HFFc6 (cell line): ENCODE data around the gene GRHPR. TPM values are rescaled to one million over a fixed set of nuclear protein-coding genes. Genes with fewer than 3 reads are reported as not detected.

Experiments
- DNase-seq: peaks from one replicate; pipeline ENCODE4 v3.0.0-alpha.2; 2018
- H3K27ac Mint-ChIP-seq: 2 replicates; pipeline ENCODE4 v1.8.0; 2020; ENCODE audit warnings: mild to moderate bottlenecking, mixed read lengths
- H3K27me3 Mint-ChIP-seq: 2 replicates; pipeline ENCODE4 v1.8.0; 2021; ENCODE audit warnings: mild to moderate bottlenecking, moderate library complexity, mixed read lengths; ENCODE audit not compliant: insufficient read depth
- H3K36me3 Mint-ChIP-seq: 2 replicates; pipeline ENCODE4 v1.8.0; 2021; ENCODE audit warnings: low read depth, mixed read lengths
- H3K4me1 Mint-ChIP-seq: 2 replicates; pipeline ENCODE4 v1.8.0; 2020; ENCODE audit warnings: low read depth, mixed read lengths
- H3K4me3 Mint-ChIP-seq: 2 replicates; pipeline ENCODE4 v1.8.0; 2020; ENCODE audit warnings: mild to moderate bottlenecking, moderate library complexity, mixed read lengths
- H3K9me3 Mint-ChIP-seq: 2 replicates; pipeline ENCODE4 v1.8.0; 2020; ENCODE audit warnings: mild to moderate bottlenecking, mixed read lengths
- long read RNA-seq: library from polyadenylated mRNA; unstranded; transcript quantifications from one replicate; pipeline ENCODE4 v2.0.0, GENCODE V29; 2019
- total RNA-seq, 6 experiments: library from RNA; stranded (reverse); fragmentation: NEBNext Ultra II Directional; extraction: Animal tissue kit (Norgen Biotek cat#: 25700); gene quantifications; 2 replicates in 1 of 6; 3 replicates in 5 of 6; pipeline ENCODE4 v1.2.3, GENCODE V29; 2021
- TF ChIP-seq, protein P1 (sequence below): fragments of 200-600 bp; sonication (generic); IDR thresholded peaks from 2 replicates; pipeline ENCODE4 v1.5.0; 2021; ENCODE audit warnings: antibody characterized with exemption, mild to moderate bottlenecking

The GRHPR gene
- total RNA-seq: 100 to 1,000 TPM; 106 to 116 (median 111) TPM
- long read RNA-seq, full-length matches to known transcripts: 90 of 125 reads
- long read RNA-seq, partial matches to known transcripts: 27 of 125 reads
- long read RNA-seq, other reads (novel, unspliced or antisense): 8 of 125 reads

DNA sequence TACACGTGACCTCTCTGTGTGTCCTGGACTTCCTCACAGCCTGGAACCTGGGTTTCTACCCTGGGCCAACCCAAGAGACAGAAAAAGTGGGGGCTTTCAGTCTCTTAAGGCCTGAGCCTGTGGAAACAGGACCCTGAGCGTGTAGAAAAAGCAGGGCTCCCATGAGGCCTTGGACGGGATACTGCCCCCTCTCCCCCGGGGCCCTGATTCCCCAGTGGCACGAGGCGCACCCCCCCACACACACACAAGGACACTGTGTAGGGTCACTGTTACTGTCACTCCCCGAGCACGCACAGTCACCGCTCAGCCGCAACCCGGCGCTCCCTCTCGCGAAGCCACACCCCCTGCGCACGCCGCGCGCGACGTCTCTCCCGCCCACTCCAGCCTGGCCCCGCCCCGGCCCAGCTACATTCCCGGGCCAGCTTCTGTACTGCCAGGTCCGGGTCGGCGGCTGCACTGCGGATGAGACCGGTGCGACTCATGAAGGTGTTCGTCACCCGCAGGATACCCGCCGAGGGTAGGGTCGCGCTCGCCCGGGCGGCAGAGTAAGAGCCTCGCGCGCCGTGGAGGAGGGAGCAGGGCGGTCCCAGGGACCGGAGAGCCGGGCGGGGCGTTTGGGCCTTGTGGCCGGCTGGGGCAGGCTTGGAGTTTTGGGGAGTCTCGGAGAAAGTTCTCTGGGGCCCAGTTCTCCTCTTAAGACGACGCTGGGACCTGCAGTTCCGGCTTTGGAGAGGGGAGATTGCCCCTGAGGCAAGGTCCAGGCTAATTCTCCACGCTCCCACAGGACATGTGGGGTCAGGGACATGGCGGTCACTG lies at the start of gene GRHPR:
GRHPR (plus strand) TSS at position 408 of the 816 bp plus-strand sequence; CDS start at position 463, 55 bp downstream.
- peaks cover 7% of the 10 kb centered on the region; the same call in 1 of the 2 replicates for H3K36me3 Mint-ChIP-seq
- peaks cover 16% of the 10 kb centered on the region for H3K4me1 Mint-ChIP-seq
- no peaks in the 10 kb centered on the region for H3K9me3 Mint-ChIP-seq
- peak within 1 kb of the TSS; percentile 91 for H3K27ac Mint-ChIP-seq
- H3K4me3 Mint-ChIP-seq: peak within 1 kb of the TSS; percentile 92
- peak; percentile 71 for DNase-seq
- H3K27me3 Mint-ChIP-seq: no peaks in the 10 kb centered on the region
- TF ChIP-seq, protein P1, sequence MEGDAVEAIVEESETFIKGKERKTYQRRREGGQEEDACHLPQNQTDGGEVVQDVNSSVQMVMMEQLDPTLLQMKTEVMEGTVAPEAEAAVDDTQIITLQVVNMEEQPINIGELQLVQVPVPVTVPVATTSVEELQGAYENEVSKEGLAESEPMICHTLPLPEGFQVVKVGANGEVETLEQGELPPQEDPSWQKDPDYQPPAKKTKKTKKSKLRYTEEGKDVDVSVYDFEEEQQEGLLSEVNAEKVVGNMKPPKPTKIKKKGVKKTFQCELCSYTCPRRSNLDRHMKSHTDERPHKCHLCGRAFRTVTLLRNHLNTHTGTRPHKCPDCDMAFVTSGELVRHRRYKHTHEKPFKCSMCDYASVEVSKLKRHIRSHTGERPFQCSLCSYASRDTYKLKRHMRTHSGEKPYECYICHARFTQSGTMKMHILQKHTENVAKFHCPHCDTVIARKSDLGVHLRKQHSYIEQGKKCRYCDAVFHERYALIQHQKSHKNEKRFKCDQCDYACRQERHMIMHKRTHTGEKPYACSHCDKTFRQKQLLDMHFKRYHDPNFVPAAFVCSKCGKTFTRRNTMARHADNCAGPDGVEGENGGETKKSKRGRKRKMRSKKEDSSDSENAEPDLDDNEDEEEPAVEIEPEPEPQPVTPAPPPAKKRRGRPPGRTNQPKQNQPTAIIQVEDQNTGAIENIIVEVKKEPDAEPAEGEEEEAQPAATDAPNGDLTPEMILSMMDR: no peak

DNA sequence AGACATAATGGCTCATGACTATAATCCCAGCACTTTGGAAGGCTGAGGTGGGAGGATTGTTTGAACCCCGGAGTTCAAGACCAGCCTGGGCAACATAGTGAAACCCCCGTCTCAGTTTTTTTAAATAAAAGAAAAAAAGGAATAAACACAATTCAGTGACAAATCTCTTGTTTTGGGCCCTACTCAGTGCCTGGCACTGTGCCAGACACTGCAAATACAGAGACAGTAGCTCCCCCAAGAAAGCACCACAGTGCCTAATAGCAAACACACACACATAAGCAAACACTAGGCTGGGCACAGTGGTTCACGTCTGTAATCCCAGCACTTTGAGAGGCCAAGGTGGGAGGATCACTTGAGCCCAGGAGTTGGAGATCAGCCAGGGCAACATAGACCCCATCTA lies 49.7 kb upstream of the GRHPR start:
- H3K4me1 Mint-ChIP-seq: no peaks in the 10 kb centered on the region; the same call in 1 of the 2 replicates
- H3K27me3 Mint-ChIP-seq: peaks cover 20% of the 10 kb centered on the region
- H3K4me3 Mint-ChIP-seq: no peak overlapping the region
- H3K27ac Mint-ChIP-seq: no peak overlapping the region
- TF ChIP-seq, protein P1: no peak
- DNase-seq: no peak
- no peaks in the 10 kb centered on the region for H3K9me3 Mint-ChIP-seq
- H3K36me3 Mint-ChIP-seq: no peaks in the 10 kb centered on the region

GRCh38 chr9:37373621-37374020 lies 48.9 kb upstream of the GRHPR start:
- H3K9me3 Mint-ChIP-seq: no peaks in the 10 kb centered on the region
- TF ChIP-seq, protein P1: no peak
- peaks cover 27% of the 10 kb centered on the region for H3K27me3 Mint-ChIP-seq
- DNase-seq: no peak
- no peak overlapping the region for H3K27ac Mint-ChIP-seq
- no peaks in the 10 kb centered on the region; the same call in 1 of the 2 replicates for H3K4me1 Mint-ChIP-seq
- H3K4me3 Mint-ChIP-seq: no peak overlapping the region
- no peaks in the 10 kb centered on the region for H3K36me3 Mint-ChIP-seq

DNA sequence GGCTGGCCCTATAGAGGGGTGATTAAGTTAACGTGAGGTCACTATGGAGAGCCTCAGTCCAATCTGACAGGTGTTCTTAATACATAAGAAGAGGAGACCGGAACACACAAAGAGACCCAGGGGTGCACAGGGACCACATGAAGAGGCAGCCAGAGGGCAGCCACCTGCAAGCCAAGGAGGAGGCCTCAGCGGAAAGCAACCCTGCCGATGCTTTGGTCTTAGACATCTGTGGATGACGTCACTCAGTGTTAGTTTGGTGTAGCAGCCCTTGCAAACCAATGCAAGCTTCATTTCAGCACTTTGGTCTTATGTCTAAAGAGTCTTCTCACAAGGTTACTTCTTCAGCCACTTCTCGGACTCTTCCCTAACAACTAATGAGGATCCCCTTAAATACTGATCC lies 47.6 kb upstream of the GRHPR start:
- Mint-ChIP-seq H3K4me3 (no peak overlapping the region), H3K27ac (no peak overlapping the region), H3K9me3 (no peaks in the 10 kb centered on the region), H3K27me3 (peaks cover 27% of the 10 kb centered on the region), H3K4me1 (no peaks in the 10 kb centered on the region; the same call in 1 of the 2 replicates), H3K36me3 (no peaks in the 10 kb centered on the region)
- TF ChIP-seq, protein P1: no peak
- DNase-seq: no peak

DNA sequence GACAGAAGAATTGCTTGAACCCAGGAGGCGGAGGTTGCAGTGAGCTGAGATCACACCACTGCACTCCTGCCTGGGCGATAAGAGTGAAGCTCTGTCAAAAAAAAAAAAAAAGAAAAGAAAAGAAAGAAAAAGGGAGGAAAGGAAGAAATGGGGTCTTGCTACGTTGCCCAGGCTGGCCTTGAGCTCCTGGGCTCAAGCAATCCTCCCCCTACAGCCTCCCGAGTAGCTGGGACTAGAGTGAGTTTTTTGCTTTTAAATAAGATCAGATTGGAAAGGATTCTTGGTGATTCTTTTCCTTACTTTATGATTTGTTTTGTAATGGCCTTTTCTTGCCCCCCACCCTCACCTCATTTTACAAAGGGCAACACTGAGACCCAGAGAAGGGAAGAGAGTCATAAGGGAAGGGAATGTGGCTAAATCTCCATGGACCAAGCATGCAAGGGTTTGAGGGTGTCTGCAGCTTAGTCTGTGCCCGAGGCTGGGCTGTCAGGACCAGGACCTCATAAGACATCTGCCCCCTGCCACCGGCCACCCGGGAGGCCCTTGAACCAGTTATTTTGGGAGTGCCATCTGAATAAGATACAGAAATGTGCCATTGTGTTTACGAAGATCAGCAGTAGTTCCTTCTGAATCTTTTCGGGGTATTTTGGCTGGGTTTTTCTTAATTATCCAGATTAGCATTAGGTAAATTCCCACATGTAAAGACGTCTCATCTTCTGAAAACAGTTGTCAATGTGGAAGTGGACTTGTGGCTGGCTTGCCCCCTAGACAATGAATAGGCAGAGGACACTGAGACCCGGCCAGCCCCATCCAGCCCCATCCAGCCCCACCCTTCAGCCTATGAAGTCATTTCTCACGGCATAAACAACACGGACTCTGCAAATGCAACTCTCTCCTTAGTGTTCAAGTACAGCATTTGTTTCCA lies 44.5 kb upstream of the GRHPR start:
- Mint-ChIP-seq H3K27ac (no peak overlapping the region), H3K4me3 (no peak overlapping the region), H3K27me3 (peaks cover 35% of the 10 kb centered on the region), H3K36me3 (peaks cover 7% of the 10 kb centered on the region; the same call in 1 of the 2 replicates), H3K9me3 (peaks cover 5% of the 10 kb centered on the region), H3K4me1 (no peaks in the 10 kb centered on the region)
- TF ChIP-seq, protein P1: no peak
- DNase-seq: no peak
